Parathyroid adenoma (tissue), 2 donors: ENCODE measurements around the gene LATS2.

ENCODE experiments used
- H2AFZ ChIP-seq: fragments of 300-600 bp; sonication (generic); one replicate; pipeline ENCODE4 v1.7.0; 2017; ENCODE audit warnings: antibody characterized with exemption, mild to moderate bottlenecking
- H3K27ac ChIP-seq: fragments of 300-600 bp; sonication (generic); one replicate; pipeline ENCODE4 v1.7.0; 2017
- H3K27me3 ChIP-seq: fragments of 300-600 bp; sonication (generic); one replicate; pipeline ENCODE4 v1.7.0; 2017; ENCODE audit warnings: low read length; ENCODE audit not compliant: control insufficient read depth, insufficient read depth
- H3K36me3 ChIP-seq: fragments of 300-600 bp; sonication (generic); one replicate; pipeline ENCODE4 v1.7.0; 2017; ENCODE audit warnings: low read length; ENCODE audit not compliant: control insufficient read depth, insufficient read depth
- H3K4me1 ChIP-seq: fragments of 300-600 bp; sonication (generic); one replicate; pipeline ENCODE4 v1.7.0; 2017; ENCODE audit warnings: control low read depth
- H3K4me2 ChIP-seq: fragments of 300-600 bp; sonication (generic); one replicate; pipeline ENCODE4 v1.7.0; 2017; ENCODE audit warnings: low read length
- H3K4me3 ChIP-seq: fragments of 300-600 bp; sonication (generic); one replicate; pipeline ENCODE4 v1.7.0; 2017; ENCODE audit warnings: low read depth, low read length
- H3K79me2 ChIP-seq: fragments of 300-600 bp; sonication (generic); one replicate; pipeline ENCODE4 v1.7.0; 2017; ENCODE audit warnings: control low read depth
- H3K9ac ChIP-seq: fragments of 300-600 bp; sonication (generic); one replicate; pipeline ENCODE4 v1.7.0; 2017; ENCODE audit warnings: mild to moderate bottlenecking
- H3K9me3 ChIP-seq: fragments of 300-600 bp; sonication (generic); one replicate; pipeline ENCODE4 v1.7.0; 2017; ENCODE audit warnings: low read length; ENCODE audit not compliant: control insufficient read depth
- CTCF ChIP-seq: fragments of 300-600 bp; sonication (generic); IDR thresholded peaks from one replicate; pipeline ENCODE4 v1.7.0; 2017; ENCODE audit warnings: antibody characterized with exemption, mild to moderate bottlenecking
- donor health status: primary hyperparathyroidism.

Gene LATS2

GRCh38 chr13:20973886-20974425 lies 87.4 kb downstream of the LATS2 start:
- H2AFZ ChIP-seq, result no peak overlapping the region
- no peaks in the 10 kb centered on the region for H3K36me3 ChIP-seq
- H3K9me3 ChIP-seq, result no peaks in the 10 kb centered on the region
- H3K4me1 ChIP-seq, result no peaks in the 10 kb centered on the region
- no peak overlapping the region for H3K9ac ChIP-seq
- H3K27me3 ChIP-seq, result no peaks in the 10 kb centered on the region
- H3K27ac ChIP-seq, result no peak overlapping the region
- no peaks in the 10 kb centered on the region for H3K79me2 ChIP-seq
- H3K4me3 ChIP-seq, result no peak overlapping the region
- no peak for TF ChIP-seq CTCF
- H3K4me2 ChIP-seq, result no peak overlapping the region

- no peak overlapping the region for H3K9ac ChIP-seq
- H2AFZ ChIP-seq, result no peak overlapping the region
- H3K36me3 ChIP-seq, result no peaks in the 10 kb centered on the region
- H3K4me2 ChIP-seq, result no peak overlapping the region
- no peaks in the 10 kb centered on the region for H3K27me3 ChIP-seq
- no peak overlapping the region for H3K27ac ChIP-seq
- H3K79me2 ChIP-seq, result no peaks in the 10 kb centered on the region
- H3K4me3 ChIP-seq, result no peak overlapping the region
- H3K9me3 ChIP-seq, result no peaks in the 10 kb centered on the region
- no peak for TF ChIP-seq CTCF
- H3K4me1 ChIP-seq, result no peaks in the 10 kb centered on the region
These were observed 88.7 kb downstream of the LATS2 start for GRCh38 chr13:20972731-20973130.

- no peak overlapping the region for H3K4me3 ChIP-seq
- no peaks in the 10 kb centered on the region for H3K36me3 ChIP-seq
- no peak overlapping the region for H3K4me2 ChIP-seq
- no peaks in the 10 kb centered on the region for H3K27me3 ChIP-seq
- H3K27ac ChIP-seq, result no peak overlapping the region
- no peak for TF ChIP-seq CTCF
- H3K9ac ChIP-seq, result no peak overlapping the region
- H3K4me1 ChIP-seq, result no peaks in the 10 kb centered on the region
- H3K9me3 ChIP-seq, result no peaks in the 10 kb centered on the region
- H3K79me2 ChIP-seq, result no peaks in the 10 kb centered on the region
- H2AFZ ChIP-seq, result no peak overlapping the region
These were observed 92.2 kb downstream of the LATS2 start for GRCh38 chr13:20969182-20969581.

GRCh38 chr13:20968745-20969144 lies 92.6 kb downstream of the LATS2 start:
- Histone ChIP-seq H3K79me2 (no peaks in the 10 kb centered on the region), H2AFZ (no peak overlapping the region), H3K4me2 (no peak overlapping the region), H3K27me3 (no peaks in the 10 kb centered on the region), H3K4me1 (no peaks in the 10 kb centered on the region), H3K27ac (no peak overlapping the region), H3K4me3 (no peak overlapping the region), H3K36me3 (no peaks in the 10 kb centered on the region), H3K9me3 (no peaks in the 10 kb centered on the region), H3K9ac (no peak overlapping the region)
- no peak for TF ChIP-seq CTCF

GRCh38 chr13:20967340-20967739 lies 94.0 kb downstream of the LATS2 start:
- H3K4me3 ChIP-seq, result no peak overlapping the region
- no peak overlapping the region for H2AFZ ChIP-seq
- no peaks in the 10 kb centered on the region for H3K9me3 ChIP-seq
- H3K36me3 ChIP-seq, result no peaks in the 10 kb centered on the region
- no peak for TF ChIP-seq CTCF
- H3K4me1 ChIP-seq, result no peaks in the 10 kb centered on the region
- no peaks in the 10 kb centered on the region for H3K79me2 ChIP-seq
- no peak overlapping the region for H3K27ac ChIP-seq
- H3K9ac ChIP-seq, result no peak overlapping the region
- no peak overlapping the region for H3K4me2 ChIP-seq
- H3K27me3 ChIP-seq, result no peaks in the 10 kb centered on the region
